AG10803 (cell line): ENCODE data around the gene PTPRE.
"Not testable (repeated sequence)": the region's sequence is repeated elsewhere in the genome, so short reads cannot be mapped to it uniquely, and the experiment has no call there.

Experiments
- DNase-seq: peaks from one replicate; pipeline ENCODE4 v3.0.0; 2010; ENCODE audit warnings: low read depth
- H3K4me3 ChIP-seq: 2 replicates; pipeline ENCODE4 v1.5.1; 2011; ENCODE audit warnings: mild to moderate bottlenecking, low read length, control low read depth
- CTCF ChIP-seq: conservative IDR thresholded peaks from 2 replicates; pipeline ENCODE4 v1.5.1; 2011; ENCODE audit warnings: mild to moderate bottlenecking, low read length, control low read depth, inconsistent platforms

Gene PTPRE

GRCh38 chr10:127986531-127987466 is 79.9 kb downstream of the PTPRE start:
- no peak overlapping the region for H3K4me3 ChIP-seq
- peak; percentile 49 for DNase-seq
- no peak for TF ChIP-seq CTCF

- no peak overlapping the region for H3K4me3 ChIP-seq
- no peak for DNase-seq
- no peak for TF ChIP-seq CTCF
These were observed 80.8 kb downstream of the PTPRE start for GRCh38 chr10:127987467-127988380.

- no peak for TF ChIP-seq CTCF
- no peak overlapping the region for H3K4me3 ChIP-seq
- no peak for DNase-seq
These were observed 82.6 kb downstream of the PTPRE start for GRCh38 chr10:127989481-127990012.

GRCh38 chr10:127990132-127990788 is 83.4 kb downstream of the PTPRE start:
- H3K4me3 ChIP-seq, DNase-seq: not testable (repeated sequence)

GRCh38 chr10:127990846-127991542 is 84.1 kb downstream of the PTPRE start:
- DNase-seq: peak; percentile 89
- TF ChIP-seq CTCF: no peak
- H3K4me3 ChIP-seq: no peak overlapping the region

DNA sequence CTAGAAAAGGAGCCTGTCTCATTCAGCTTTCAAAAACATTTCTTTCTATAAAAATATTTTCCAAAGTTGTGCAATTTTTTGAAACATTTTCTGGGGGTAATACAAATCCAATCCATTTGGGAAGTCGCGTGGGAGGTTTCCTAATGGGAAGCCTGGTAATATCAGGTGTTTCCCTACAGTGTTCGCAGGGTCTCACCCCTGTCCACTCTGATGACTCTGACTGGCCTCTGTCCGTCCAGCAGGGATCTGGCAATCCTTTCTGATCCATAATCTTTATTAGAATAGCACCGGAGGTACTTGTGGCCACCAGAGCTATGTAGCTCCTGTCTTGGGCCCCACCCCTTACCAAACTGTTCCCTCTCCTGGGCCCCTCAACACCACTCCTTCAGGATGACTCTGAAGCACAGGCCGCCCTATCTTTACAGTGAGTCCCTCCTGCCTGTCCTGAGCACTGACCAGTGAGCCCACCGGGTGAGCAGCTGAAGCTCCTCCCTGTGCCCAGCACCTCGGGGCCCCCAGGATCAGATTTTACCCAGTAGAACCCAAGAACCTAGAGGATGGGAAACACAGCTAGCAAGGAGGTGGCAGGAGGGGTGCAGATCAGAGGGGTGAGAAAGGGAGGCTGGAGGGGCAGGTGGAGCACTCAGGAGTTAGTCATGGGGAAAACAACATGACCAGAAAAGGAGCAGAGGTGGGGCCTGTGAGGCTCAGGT is 84.8 kb downstream of the PTPRE start:
- H3K4me3 ChIP-seq: no peak overlapping the region
- peak; percentile 8 for DNase-seq
- no peak for TF ChIP-seq CTCF
